B cell (primary cell): Measurements from ENCODE around the gene APOBEC3H. TPM values are rescaled to one million over a fixed set of nuclear protein-coding genes. Genes with fewer than 3 reads are reported as not detected.

Experiments
- ATAC-seq: fragments of 200-7000 bp; cut with Tn5 transposase; one replicate; pipeline ENCODE4 v1.10.0; 2021; ENCODE audit warnings: low read depth, mild to moderate bottlenecking, moderate number of reproducible peaks, moderate library complexity
- CTCF ChIA-PET: fragments of 350-600 bp; sonication (Branson Sonifier 250); formaldehyde crosslinking; loops from one replicate; lab custom pipeline; 2021; ENCODE audit warnings: antibody characterized with exemption, inconsistent platforms; lab: Charles Lee
- POLR2A ChIA-PET: fragments of 350-600 bp; sonication (Branson Sonifier 250); formaldehyde crosslinking; loops from one replicate; lab custom pipeline; 2021; ENCODE audit warnings: antibody characterized with exemption; lab: Charles Lee
- DNase-seq: peaks from one replicate; pipeline ENCODE4 v3.0.0; 2013
- H2AFZ ChIP-seq: 2 replicates; pipeline ENCODE4 v1.6.1; 2012; ENCODE audit warnings: mild to moderate bottlenecking, low read depth, low read length; ENCODE audit not compliant: insufficient read depth, poor library complexity, severe bottlenecking
- H3K27ac ChIP-seq, 2 donors: 1 replicate in 1 of 2; 2 replicates in 1 of 2; pipeline ENCODE4 v1.5.1; 2012 to 2013; ENCODE audit warnings: low read length in 2 of 2, mild to moderate bottlenecking in 2 of 2, moderate library complexity in 1 of 2
- H3K27me3 ChIP-seq, 4 experiments: fragments of 200-600 bp in 1 of 4; sonication (generic) in 1 of 4; replicated peaks in 1 of 4; 1 replicate in 2 of 4; 2 replicates in 2 of 4; pipeline versions ENCODE4 v1.6.1 to v1.7.0; 2013 to 2016; ENCODE audit warnings: low read length in 3 of 4, mild to moderate bottlenecking in 2 of 4, mixed read lengths in 1 of 4, moderate library complexity in 1 of 4; ENCODE audit not compliant: insufficient read depth in 4 of 4, control insufficient read depth in 3 of 4; ENCODE audit errors: control extremely low read depth in 1 of 4
- H3K36me3 ChIP-seq, 2 experiments: replicated peaks in 1 of 2; 1 replicate in 1 of 2; 2 replicates in 1 of 2; pipeline versions ENCODE4 v1.6.1 to v1.7.1; 2013; ENCODE audit warnings: low read length in 1 of 2; ENCODE audit not compliant: insufficient read depth in 2 of 2, control insufficient read depth in 1 of 2; ENCODE audit errors: control extremely low read depth in 1 of 2, extremely low read depth in 1 of 2
- H3K4me1 ChIP-seq, 2 donors: fragments of 200-600 bp in 1 of 2; sonication (generic) in 1 of 2; 1 replicate in 1 of 2; 2 replicates in 1 of 2; pipeline versions ENCODE4 v1.5.1 to v1.6.1; 2013 to 2017; ENCODE audit warnings: low read length in 2 of 2; ENCODE audit not compliant: control insufficient read depth in 2 of 2, insufficient read depth in 2 of 2
- H3K4me2 ChIP-seq: replicated peaks from 2 replicates; pipeline ENCODE3; 2012; ENCODE audit warnings: mild to moderate bottlenecking, low read depth, low read length; ENCODE audit not compliant: poor library complexity, severe bottlenecking
- H3K4me3 ChIP-seq, 5 experiments: fragments of 200-600 bp in 1 of 5; sonication (generic) in 1 of 5; 1 replicate in 3 of 5; 2 replicates in 2 of 5; pipeline versions ENCODE4 v1.5.1 to v1.7.0; 2011 to 2016; ENCODE audit warnings: low read length in 4 of 5, mild to moderate bottlenecking in 4 of 5, low read depth in 2 of 5, control low read depth in 1 of 5, moderate library complexity in 1 of 5; ENCODE audit not compliant: insufficient read depth in 1 of 5; ENCODE audit errors: control extremely low read depth in 1 of 5, extremely low read depth in 1 of 5
- H3K79me2 ChIP-seq: fragments of 200-600 bp; sonication (generic); one replicate; pipeline ENCODE4 v1.6.0; 2016; ENCODE audit warnings: low read length; ENCODE audit not compliant: control insufficient read depth, insufficient read depth
- H3K9ac ChIP-seq: fragments of 200-600 bp; sonication (generic); 2 replicates; pipeline ENCODE4 v1.6.1; 2017; ENCODE audit warnings: mild to moderate bottlenecking, low read length, moderate library complexity
- H3K9me3 ChIP-seq, 3 donors: one replicate each; pipeline versions ENCODE4 v1.6.1 to v1.7.1; 2013; ENCODE audit warnings: low read length in 2 of 3; ENCODE audit not compliant: control insufficient read depth in 2 of 3, insufficient read depth in 1 of 3; ENCODE audit errors: control extremely low read depth in 1 of 3
- H4K20me1 ChIP-seq: 2 replicates; pipeline ENCODE4 v1.6.0; 2012; ENCODE audit warnings: mild to moderate bottlenecking, low read length; ENCODE audit not compliant: insufficient read depth, control insufficient read depth, poor library complexity, severe bottlenecking
- H3K27ac Mint-ChIP-seq: one replicate; pipeline ENCODE4 v1.8.0; 2021; ENCODE audit warnings: mixed read lengths
- H3K27me3 Mint-ChIP-seq: one replicate; pipeline ENCODE4 v1.8.0; 2021; ENCODE audit warnings: mixed read lengths
- H3K4me1 Mint-ChIP-seq: one replicate; pipeline ENCODE4 v1.8.0; 2021; ENCODE audit warnings: mixed read lengths
- H3K4me3 Mint-ChIP-seq: one replicate; pipeline ENCODE4 v1.8.0; 2021; ENCODE audit warnings: mixed read lengths
- H3K9me3 Mint-ChIP-seq: one replicate; pipeline ENCODE4 v1.8.0; 2022; ENCODE audit warnings: mixed read lengths; ENCODE audit not compliant: insufficient read depth
- EZH2 ChIP-seq: IDR thresholded peaks from 2 replicates; pipeline ENCODE4 v1.6.1; 2012; ENCODE audit warnings: borderline replicate concordance, low read depth, mild to moderate bottlenecking, moderate library complexity, low read length; ENCODE audit not compliant: insufficient read depth, poor library complexity, severe bottlenecking
- WGBS: methylation state at CpG from one replicate; pipeline ENCODE4 v1.1.5; 2013; ENCODE audit warnings: missing lambda C conversion rate; ENCODE audit not compliant: insufficient coverage; 5-methylcytosine and 5-hydroxymethylcytosine counted together
- intact Hi-C: fragments of 100-400 bp; cut with micrococcal nuclease; formaldehyde crosslinking; loops from one replicate; pipeline ENCODE4 v1.10.0; 2022
- polyA plus RNA-seq: library from polyadenylated mRNA; depleted of rRNA; stranded (reverse); fragments of >200 nt; gene quantifications from 2 replicates; pipeline ENCODE4 v1.2.3, GENCODE V29; 2012
- total RNA-seq, 2 donors: library from RNA; stranded (reverse); fragments of 120-200 nt in 1 of 2; gene quantifications; 1 replicate in 1 of 2; 2 replicates in 1 of 2; pipeline versions ENCODE4 v1.2.3 to v1.2.4, GENCODE V29; 2013 to 2022
- TF ChIP-seq, protein P1 (sequence below): fragments of 200-600 bp; IDR thresholded peaks from one replicate; pipeline ENCODE4 v1.8.0; 2022; ENCODE audit warnings: antibody characterized with exemption, mild to moderate bottlenecking

Gene APOBEC3H
- total and polyA plus RNA-seq, 2 donors (not counting 1 experiment from before 2014, with no cell fraction given): 0.59 to 1.4 TPM

DNA sequence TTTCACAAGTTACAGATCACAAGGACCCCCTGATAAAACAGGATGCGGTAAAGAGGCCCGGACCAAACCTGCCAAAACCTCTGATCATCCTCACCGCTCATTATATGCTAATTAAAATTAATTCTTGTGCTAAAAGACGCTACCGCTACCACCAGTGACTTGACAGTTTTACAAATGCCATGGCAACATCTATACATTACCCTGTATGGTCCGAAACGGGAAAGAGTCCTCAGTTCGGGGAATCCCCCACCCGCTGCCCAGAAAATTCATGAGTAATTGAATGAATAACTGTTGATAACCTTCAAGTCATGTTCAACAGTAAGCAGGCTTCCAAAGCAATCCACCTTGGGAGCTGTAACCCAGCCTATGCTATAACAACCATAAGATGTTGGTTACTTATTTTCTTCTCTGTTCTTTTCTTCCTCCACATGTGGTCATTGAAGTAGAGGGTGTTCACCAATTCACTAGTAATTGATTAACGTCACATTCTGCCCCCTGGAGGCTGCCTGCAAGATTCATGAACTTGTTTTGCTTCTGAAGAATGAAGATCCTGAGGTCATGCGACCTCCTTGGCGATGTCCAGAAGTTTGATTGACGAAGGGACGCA is 20.6 kb downstream of the APOBEC3H start:
- H2AFZ ChIP-seq: peak overlapping the region; percentile 12
- H3K9me3 ChIP-seq: no peaks in the 10 kb centered on the region
- Mint-ChIP-seq H3K27me3 (no peaks in the 10 kb centered on the region), H3K4me1 (peaks cover 46% of the 10 kb centered on the region), H3K9me3 (no peaks in the 10 kb centered on the region), H3K27ac (peak overlapping the region; percentile 68), H3K4me3 (peak overlapping the region; percentile 61)
- H3K79me2 ChIP-seq: peaks cover 3% of the 10 kb centered on the region
- WGBS: 46% methylated on average over 4 of the region's 14 CpGs
- H3K27me3 ChIP-seq: no peaks in the 10 kb centered on the region
- ATAC-seq (peak; percentile 56), DNase-seq (peak; percentile 83)
- CTCF ChIA-PET: interaction anchor here (0.6 to 10.3 kb wide), 15 partner anchors 8 to 1313 kb away, joined by 3 to 150 read pairs (median 5); partner anchors contain the start of genes APOBEC3C and CBX6
- peak overlapping the region; percentile 1 to 11 for H3K27ac ChIP-seq
- peaks cover 40 to 43% of the 10 kb centered on the region in 2 donors for H3K4me1 ChIP-seq
- intact Hi-C loops: loop anchor here (1.0 to 2.0 kb wide), 3 partner anchors 51 to 114 kb away; no protein-coding TSS in a partner anchor
- peak overlapping the region; percentile 1 for H3K9ac ChIP-seq
- POLR2A ChIA-PET: interaction anchor here (0.6 to 1.0 kb wide), 2 partner anchors 51 to 68 kb away, joined by 3 to 9 read pairs; no protein-coding TSS in a partner anchor
- no peaks in the 10 kb centered on the region for H3K36me3 ChIP-seq
- H4K20me1 ChIP-seq: no peaks in the 10 kb centered on the region
- peak overlapping the region; percentile 46 for H3K4me2 ChIP-seq
- TF ChIP-seq EZH2: no peak
- TF ChIP-seq, protein P1, sequence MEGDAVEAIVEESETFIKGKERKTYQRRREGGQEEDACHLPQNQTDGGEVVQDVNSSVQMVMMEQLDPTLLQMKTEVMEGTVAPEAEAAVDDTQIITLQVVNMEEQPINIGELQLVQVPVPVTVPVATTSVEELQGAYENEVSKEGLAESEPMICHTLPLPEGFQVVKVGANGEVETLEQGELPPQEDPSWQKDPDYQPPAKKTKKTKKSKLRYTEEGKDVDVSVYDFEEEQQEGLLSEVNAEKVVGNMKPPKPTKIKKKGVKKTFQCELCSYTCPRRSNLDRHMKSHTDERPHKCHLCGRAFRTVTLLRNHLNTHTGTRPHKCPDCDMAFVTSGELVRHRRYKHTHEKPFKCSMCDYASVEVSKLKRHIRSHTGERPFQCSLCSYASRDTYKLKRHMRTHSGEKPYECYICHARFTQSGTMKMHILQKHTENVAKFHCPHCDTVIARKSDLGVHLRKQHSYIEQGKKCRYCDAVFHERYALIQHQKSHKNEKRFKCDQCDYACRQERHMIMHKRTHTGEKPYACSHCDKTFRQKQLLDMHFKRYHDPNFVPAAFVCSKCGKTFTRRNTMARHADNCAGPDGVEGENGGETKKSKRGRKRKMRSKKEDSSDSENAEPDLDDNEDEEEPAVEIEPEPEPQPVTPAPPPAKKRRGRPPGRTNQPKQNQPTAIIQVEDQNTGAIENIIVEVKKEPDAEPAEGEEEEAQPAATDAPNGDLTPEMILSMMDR: peak; percentile 78
- no peak overlapping the region for H3K4me3 ChIP-seq

DNA sequence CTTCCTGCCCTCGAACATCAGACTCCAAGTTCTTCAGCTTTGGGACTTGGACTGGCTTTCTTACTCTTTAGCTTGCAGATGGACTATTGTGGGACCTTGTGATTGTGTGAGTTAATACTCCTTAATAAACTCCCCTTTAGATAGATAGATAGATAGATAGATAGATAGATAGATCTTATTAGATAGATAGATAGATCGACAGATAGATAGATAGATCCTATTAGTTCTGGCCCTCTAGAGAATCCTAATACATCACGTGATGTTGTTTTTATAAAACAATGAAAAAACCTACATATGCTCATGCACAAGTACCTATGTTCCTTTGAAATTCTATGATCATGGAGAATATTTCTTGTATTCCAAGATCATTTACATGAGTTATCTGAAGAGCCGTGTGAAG is 23.9 kb downstream of the APOBEC3H start:
- POLR2A ChIA-PET: no interaction called here
- H3K27ac Mint-ChIP-seq: no peak overlapping the region

More for the DNA sequence above, 23.9 kb downstream of the APOBEC3H start:
- TF ChIP-seq, protein P1: no peak
- TF ChIP-seq EZH2: no peak
- CTCF ChIA-PET: interaction anchor here (0.6 to 10.3 kb wide), 5 partner anchors 28 to 251 kb away, joined by 3 to 150 read pairs (median 4); no protein-coding TSS in a partner anchor
- ATAC-seq (no peak), DNase-seq (no peak)
- 100% methylated on average over 1 of the region's 4 CpGs for WGBS
- no peaks in the 10 kb centered on the region for H3K9me3 Mint-ChIP-seq
- H3K79me2 ChIP-seq: peaks cover 6% of the 10 kb centered on the region
- no peak overlapping the region for H3K4me2 ChIP-seq
- no peaks in the 10 kb centered on the region for H3K27me3 Mint-ChIP-seq
- no peaks in the 10 kb centered on the region for H3K9me3 ChIP-seq
- H3K4me1 ChIP-seq: peaks cover 20 to 31% of the 10 kb centered on the region in 2 donors
- H3K27me3 ChIP-seq: no peaks in the 10 kb centered on the region
- H3K27ac ChIP-seq: no peak overlapping the region
- H4K20me1 ChIP-seq: no peaks in the 10 kb centered on the region
- no peak overlapping the region for H3K9ac ChIP-seq
- peaks cover 30% of the 10 kb centered on the region for H3K4me1 Mint-ChIP-seq
- intact Hi-C loops: no loop called here
- no peak overlapping the region for H2AFZ ChIP-seq
- H3K4me3 Mint-ChIP-seq: no peak overlapping the region
- H3K4me3 ChIP-seq: no peak overlapping the region
- H3K36me3 ChIP-seq: no peaks in the 10 kb centered on the region
